ENCODE results near the gene SLX4IP.

SLX4IP gene

DNA sequence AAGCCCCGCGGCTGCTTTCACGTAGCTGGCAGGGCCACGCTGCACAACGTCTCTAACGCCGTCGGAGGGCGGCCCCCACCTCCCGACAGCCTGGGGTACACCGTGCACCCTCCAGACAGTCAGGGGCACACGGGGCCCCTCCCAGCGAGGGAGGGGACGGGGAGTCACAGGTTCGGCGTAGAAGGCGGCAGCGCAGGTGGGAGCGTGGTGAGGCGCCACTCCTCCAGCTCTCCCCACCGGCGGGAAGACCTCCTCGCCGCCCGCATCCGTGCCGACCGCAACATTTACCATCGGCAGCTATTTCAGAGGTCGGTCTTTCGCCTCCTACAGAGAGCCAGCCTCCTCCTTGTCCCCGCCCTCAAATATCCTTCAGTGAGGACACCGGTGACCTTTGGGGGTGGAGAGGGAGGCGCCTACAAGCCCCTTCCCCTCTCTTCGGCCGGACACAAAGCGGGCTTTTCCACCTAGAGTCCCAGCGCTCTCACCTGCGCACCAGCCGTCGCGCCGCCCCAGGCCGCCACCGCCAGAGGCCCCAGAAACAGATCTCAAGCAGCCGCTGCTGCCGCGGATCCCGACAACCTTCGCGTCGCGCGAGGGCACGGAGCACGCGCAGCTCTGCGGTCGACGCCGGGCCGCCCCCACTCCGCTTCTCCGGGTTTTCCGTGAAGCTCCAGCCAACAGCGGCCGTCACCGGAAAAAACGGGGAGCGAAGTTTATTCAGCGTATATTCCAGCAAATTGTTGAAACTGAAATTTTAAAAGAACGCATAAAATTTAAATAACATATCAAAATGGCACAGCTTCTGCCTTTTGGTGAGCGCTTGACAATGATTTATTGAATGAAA is 1.3 kb upstream of the SLX4IP start, which contains the start of gene MKKS:
MKKS (minus strand) TSS at position 600 of the 844 bp plus-strand sequence. CDS start 20,708 bp downstream, outside the sequence.
- Histone ChIP-seq H3K4me3 (replicated peaks; ENCODE audit: insufficient read depth, low read length) (peak within 1 kb of the TSS; percentile 83), H3K27me3 (ENCODE audit: insufficient read depth, poor library complexity, severe bottlenecking) (no peaks in the 10 kb centered on the region), H3K27ac (replicated peaks) (peak within 1 kb of the TSS; percentile 91)
- DNase-seq (ENCODE audit: low read depth in 1 of 2, low spot score in 1 of 2) = peak; percentile 88 to 90
- TF ChIP-seq, protein P1, sequence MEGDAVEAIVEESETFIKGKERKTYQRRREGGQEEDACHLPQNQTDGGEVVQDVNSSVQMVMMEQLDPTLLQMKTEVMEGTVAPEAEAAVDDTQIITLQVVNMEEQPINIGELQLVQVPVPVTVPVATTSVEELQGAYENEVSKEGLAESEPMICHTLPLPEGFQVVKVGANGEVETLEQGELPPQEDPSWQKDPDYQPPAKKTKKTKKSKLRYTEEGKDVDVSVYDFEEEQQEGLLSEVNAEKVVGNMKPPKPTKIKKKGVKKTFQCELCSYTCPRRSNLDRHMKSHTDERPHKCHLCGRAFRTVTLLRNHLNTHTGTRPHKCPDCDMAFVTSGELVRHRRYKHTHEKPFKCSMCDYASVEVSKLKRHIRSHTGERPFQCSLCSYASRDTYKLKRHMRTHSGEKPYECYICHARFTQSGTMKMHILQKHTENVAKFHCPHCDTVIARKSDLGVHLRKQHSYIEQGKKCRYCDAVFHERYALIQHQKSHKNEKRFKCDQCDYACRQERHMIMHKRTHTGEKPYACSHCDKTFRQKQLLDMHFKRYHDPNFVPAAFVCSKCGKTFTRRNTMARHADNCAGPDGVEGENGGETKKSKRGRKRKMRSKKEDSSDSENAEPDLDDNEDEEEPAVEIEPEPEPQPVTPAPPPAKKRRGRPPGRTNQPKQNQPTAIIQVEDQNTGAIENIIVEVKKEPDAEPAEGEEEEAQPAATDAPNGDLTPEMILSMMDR (IDR thresholded peaks at IDR 0.05; ENCODE audit: insufficient read depth, low read length) = no peak
- peak; percentile 73 for TF ChIP-seq REST (IDR thresholded peaks at IDR 0.05; ENCODE audit: insufficient replicate concordance, low read depth)
- TF ChIP-seq GABPA (IDR thresholded peaks at IDR 0.05; ENCODE audit: low read depth) = no peak
- TF ChIP-seq SPI1 (IDR thresholded peaks at IDR 0.05; ENCODE audit: borderline replicate concordance, low read depth) = no peak
- TF ChIP-seq POLR2AphosphoS5 (IDR thresholded peaks at IDR 0.05; ENCODE audit: low read depth) = peak; percentile 52

GRCh38 chr20:10434467-10434831 is 656 bp upstream of the SLX4IP start:
- Histone ChIP-seq H3K27ac (replicated peaks) (peak overlapping the region; percentile 91), H3K27me3 (ENCODE audit: insufficient read depth, poor library complexity, severe bottlenecking) (no peaks in the 10 kb centered on the region), H3K4me3 (replicated peaks; ENCODE audit: insufficient read depth, low read length) (peak overlapping the region; percentile 83)
- TF ChIP-seq, protein P1 (IDR thresholded peaks at IDR 0.05; ENCODE audit: insufficient read depth, low read length) = no peak
- TF ChIP-seq POLR2AphosphoS5 (IDR thresholded peaks at IDR 0.05; ENCODE audit: low read depth) (peak; percentile 82), REST (IDR thresholded peaks at IDR 0.05; ENCODE audit: insufficient replicate concordance, low read depth) (peak; percentile 9), GABPA (IDR thresholded peaks at IDR 0.05; ENCODE audit: low read depth) (no peak), SPI1 (IDR thresholded peaks at IDR 0.05; ENCODE audit: borderline replicate concordance, low read depth) (peak; percentile 54; the same call in 1 of the 2 replicates)
- peak; percentile 97 for DNase-seq (ENCODE audit: low read depth in 1 of 2, low spot score in 1 of 2)

DNA sequence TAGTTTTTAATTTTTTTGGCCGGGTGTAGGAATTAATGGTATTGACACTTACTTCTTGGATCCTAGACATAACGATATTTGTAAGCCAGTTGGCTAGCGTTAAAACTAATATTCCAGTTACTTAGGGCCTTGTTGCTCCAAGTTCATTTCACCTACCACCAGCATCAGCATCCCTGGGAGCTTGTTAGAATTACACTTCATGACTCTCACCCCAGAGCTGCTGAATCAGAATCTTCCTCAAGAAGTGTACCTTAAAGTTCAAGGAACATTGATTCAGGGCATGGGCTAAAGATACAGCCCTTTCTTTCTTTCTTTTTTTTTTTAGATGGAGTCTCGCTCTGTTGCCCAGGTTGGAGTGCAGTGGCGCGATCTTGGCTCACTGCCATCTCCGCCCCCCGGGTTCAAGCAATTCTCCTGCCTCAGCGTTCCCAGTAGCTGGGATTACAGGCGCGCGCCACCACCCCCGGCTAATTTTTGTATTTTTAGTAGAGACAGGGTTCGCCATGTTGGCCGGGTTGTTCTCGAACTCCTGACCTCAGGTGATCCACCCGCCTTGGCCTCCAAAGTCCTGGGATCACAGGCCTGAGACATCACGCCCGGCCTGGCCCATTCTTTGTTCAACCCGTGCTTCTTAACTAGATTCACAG is 1.1 kb downstream of the SLX4IP start:
- no peaks in the 10 kb centered on the region for H3K27me3 ChIP-seq (ENCODE audit: insufficient read depth, poor library complexity, severe bottlenecking)
- no peak for DNase-seq (ENCODE audit: low read depth in 1 of 2, low spot score in 1 of 2)
- TF ChIP-seq GABPA (IDR thresholded peaks at IDR 0.05; ENCODE audit: low read depth) = no peak
- no peak for TF ChIP-seq REST (IDR thresholded peaks at IDR 0.05; ENCODE audit: insufficient replicate concordance, low read depth)
- no peak for TF ChIP-seq POLR2AphosphoS5 (IDR thresholded peaks at IDR 0.05; ENCODE audit: low read depth)
- TF ChIP-seq SPI1 (IDR thresholded peaks at IDR 0.05; ENCODE audit: borderline replicate concordance, low read depth) = no peak
- TF ChIP-seq, protein P1 (IDR thresholded peaks at IDR 0.05; ENCODE audit: insufficient read depth, low read length) = no peak
- H3K4me3 ChIP-seq (replicated peaks; ENCODE audit: insufficient read depth, low read length) = peak overlapping the region; percentile 83
- H3K27ac ChIP-seq (replicated peaks) = peak overlapping the region; percentile 91
